ENCODE measurements around the gene VAC14.

DNA sequence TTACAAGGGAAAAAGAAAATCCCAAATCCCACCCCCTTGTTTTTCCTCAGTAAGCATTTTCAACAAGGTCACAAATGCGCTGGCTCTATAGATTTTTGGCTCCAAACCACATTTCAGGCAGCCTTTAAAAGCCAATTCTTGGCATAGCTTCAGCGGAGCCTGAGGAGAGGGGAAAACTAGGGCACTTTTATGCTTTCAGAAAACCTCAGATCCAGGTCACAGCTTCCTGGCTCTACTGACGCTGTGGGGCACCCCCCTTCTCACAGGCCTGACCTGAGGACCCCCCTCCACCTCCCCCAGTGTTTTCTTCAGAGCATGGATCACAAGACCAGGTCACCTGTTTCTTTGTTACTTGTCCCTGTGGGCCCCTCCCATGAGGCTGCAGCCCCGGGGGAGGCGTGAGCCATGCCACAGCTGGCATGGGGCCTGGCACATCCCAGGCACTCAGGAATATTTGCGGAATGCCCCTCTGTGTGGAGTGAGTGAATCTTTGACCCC, 85.0 kb downstream of the VAC14 start:
- TF ChIP-seq, protein P1, sequence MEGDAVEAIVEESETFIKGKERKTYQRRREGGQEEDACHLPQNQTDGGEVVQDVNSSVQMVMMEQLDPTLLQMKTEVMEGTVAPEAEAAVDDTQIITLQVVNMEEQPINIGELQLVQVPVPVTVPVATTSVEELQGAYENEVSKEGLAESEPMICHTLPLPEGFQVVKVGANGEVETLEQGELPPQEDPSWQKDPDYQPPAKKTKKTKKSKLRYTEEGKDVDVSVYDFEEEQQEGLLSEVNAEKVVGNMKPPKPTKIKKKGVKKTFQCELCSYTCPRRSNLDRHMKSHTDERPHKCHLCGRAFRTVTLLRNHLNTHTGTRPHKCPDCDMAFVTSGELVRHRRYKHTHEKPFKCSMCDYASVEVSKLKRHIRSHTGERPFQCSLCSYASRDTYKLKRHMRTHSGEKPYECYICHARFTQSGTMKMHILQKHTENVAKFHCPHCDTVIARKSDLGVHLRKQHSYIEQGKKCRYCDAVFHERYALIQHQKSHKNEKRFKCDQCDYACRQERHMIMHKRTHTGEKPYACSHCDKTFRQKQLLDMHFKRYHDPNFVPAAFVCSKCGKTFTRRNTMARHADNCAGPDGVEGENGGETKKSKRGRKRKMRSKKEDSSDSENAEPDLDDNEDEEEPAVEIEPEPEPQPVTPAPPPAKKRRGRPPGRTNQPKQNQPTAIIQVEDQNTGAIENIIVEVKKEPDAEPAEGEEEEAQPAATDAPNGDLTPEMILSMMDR (conservative IDR thresholded peaks at IDR 0.05; ENCODE audit: low read depth, low read length) = no peak
- no peak for TF ChIP-seq EZH2phosphoT487 (IDR thresholded peaks at IDR 0.05; ENCODE audit: borderline replicate concordance, low read length)
